Adipose tissue (tissue), 3 donors: ENCODE results near the gene ZNF593OS. TPM values are rescaled to one million over a fixed set of nuclear protein-coding genes. Genes with fewer than 3 reads are reported as not detected.

Experiments used
- H3K27ac ChIP-seq: one replicate; pipeline ENCODE4 v1.5.1; 2013; ENCODE audit warnings: low read depth, low read length
- WGBS, 3 donors: extraction: QIAGEN DNeasy Blood & Tissue Kit; methylation state at CpG; one replicate each; pipeline ENCODE4 v1.1.7; 2013; 5-methylcytosine and 5-hydroxymethylcytosine counted together
- polyA plus RNA-seq, 3 donors: library from polyadenylated mRNA; stranded (reverse); fragments of 200-250 nt; gene quantifications; one replicate each; pipeline ENCODE4 v1.2.3, GENCODE V29; 2013
- donor health status: healthy with polysubstance abuse.
- donor health status: Bipolar disorder and iron deficiency.
- donor health status: healthy.

ZNF593OS gene
- under 1 TPM in 2 of 3 donors, not detected in 1; 0.32 to 0.61 TPM for polyA plus RNA-seq

DNA sequence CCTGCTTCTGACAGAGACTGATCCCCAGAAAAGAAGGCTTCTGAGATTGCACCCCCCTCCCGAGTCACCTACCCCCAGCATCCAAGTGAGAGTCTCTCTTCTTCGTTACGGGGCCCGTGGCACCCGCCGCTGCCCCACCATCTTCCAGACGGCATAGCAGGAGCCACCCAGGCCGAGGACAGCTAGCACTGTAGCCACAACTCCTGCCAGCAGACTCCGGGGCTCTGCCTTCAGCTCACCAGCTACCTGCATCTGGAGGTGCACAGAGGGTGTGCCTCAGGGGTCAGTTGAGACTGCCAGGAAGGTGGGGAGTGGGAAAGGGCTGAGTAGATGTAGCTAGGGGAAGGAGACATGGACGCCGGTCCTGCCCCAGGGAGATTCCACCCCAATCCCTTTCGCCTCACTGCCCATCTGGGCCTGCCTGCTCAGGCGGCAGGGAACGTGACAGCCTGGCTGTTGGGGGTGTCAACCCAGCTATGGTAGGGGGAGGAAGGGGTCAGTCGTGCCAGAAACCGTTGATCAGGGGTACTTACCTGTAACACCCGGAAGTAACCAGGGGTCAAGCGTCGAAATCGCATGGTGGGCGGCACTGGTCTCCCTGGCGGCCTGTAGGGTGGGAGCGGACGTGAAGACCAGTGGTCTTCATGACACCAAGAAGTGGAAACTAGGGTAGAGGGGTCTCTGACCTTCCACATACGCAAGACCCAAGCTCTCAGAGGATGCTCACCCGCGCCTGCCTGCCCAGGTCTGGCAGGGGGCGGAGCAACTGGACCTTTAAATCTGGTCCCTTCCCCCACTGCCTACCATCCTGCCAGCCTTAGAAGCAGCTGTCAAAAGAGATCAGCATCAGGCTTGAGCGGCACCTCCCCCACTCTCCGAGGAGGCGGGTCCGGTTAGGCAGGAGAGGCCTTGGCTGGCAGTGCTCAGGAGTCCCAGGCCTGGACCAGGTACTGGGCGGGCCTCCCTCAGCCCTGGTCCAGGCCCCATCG lies at the start of gene ZNF593OS:
TSS of gene ZNF593OS (minus strand) at position 749 of the 989 bp plus-strand sequence. CDS start at position 578, 171 bp downstream.
- no peak within 1 kb of the TSS for H3K27ac ChIP-seq
- 92 to 95% (median 93%) methylated on average over 34 of the region's 34 CpGs for WGBS, 3 donors

DNA sequence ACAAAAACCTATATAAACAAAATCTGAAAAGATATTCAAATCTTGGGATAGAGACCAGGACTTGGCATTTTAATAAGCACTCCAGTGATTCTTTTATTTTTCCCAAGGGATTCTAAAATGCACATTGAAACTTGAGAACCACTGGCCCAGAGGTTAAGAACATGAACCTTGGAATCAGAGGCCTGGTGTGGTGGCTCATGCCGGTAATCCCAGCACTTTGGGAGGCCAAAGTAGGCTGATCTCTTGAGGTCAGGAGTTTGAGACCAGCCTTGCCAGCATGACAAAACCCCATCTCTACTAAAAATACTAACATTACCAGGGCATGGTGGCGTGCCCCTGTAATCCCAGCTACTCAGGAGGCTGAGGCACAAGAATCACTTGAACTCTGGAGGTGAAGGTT lies 49.5 kb upstream of the ZNF593OS start:
- H3K27ac ChIP-seq: no peak overlapping the region
- 89 to 92% (median 89%) methylated on average over 2 of the region's 2 CpGs for WGBS, 3 donors

DNA sequence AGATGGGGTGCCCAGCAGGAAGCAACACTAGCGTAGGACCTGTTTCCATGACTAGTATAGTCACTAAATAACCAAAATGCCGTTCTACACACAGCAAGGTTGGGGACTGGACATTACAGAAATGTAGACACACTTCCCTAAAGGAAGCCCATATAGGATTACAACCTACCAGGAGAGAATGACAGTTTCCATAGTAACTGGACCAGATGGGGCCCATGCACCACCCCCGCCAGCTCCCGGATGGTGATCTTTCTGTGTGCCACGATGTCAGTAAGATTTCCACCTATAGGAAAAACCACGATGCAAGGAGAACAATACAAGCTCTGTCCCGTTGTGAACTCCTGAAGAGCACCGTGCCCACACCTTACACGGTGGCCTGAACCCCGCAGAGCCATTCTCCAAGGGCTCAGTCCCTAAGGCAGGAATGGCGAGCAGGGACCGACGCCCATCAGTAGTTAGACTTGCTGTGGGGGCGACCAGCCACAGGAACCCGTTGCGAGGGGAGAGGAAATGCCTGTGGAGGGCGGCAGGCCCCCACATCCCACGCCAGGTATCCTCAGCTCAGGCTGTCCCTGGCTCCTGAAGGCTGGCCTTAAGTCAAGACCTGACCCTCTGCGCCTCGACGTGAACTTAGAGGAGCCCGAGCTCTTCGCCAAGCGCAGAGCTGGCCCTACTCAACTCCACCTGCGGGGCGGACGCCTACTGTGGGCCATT lies 48.7 kb upstream of the ZNF593OS start:
- 63 to 70% (median 66%) methylated on average over 27 of the region's 27 CpGs for WGBS, 3 donors
- H3K27ac ChIP-seq: no peak overlapping the region

DNA sequence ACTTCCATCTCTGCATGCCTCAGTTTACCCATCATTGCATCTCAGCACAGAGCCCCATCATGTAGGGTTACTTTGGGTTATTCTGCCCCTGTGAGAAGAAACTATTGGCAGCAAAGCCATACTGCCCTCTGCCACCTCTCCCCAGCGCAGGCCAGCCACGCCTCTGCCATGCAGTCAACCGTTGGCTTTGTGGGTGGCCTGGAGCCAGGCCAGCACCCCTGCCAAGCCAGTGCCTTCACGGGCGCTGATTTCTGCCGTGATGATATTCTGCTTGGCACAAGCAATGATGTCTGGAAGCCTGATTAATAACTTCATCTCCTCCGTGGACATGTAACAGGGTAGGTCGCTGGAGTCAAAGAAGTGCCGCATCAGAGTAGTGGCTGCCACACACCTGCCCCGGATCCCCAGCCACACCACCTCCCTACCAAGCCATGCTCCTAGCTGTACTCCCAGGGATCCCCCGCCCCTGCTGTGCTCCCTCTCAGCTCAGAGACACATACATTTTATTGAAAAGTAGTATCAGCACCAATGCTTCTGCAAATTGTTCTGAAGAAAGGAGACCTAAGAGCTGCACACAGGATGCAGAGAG lies 47.4 kb upstream of the ZNF593OS start:
- WGBS, 3 donors: 57 to 62% (median 61%) methylated on average over 11 of the region's 11 CpGs
- H3K27ac ChIP-seq: no peak overlapping the region

DNA sequence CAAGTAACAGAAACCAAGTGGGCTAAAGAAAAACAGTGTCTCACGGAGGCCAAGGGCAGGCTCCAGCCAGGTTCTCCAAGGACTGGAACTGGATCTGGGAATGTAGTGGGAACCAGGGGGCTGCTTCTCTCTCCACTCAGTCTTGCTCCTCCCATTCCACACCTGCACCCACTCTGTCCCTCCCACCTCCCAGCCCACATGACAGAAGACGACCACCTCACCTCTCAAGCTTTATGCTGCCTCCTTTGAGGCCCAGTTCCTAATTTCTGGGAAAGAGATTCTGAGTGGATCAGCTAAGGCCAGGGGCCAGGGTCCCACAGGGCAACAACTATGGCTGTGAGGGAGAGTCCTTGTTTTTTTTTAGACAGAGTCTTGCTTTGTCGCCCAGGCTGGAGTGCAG lies 43.6 kb upstream of the ZNF593OS start:
- 36 to 48% (median 43%) methylated on average over 3 of the region's 3 CpGs for WGBS, 3 donors
- H3K27ac ChIP-seq: no peak overlapping the region

DNA sequence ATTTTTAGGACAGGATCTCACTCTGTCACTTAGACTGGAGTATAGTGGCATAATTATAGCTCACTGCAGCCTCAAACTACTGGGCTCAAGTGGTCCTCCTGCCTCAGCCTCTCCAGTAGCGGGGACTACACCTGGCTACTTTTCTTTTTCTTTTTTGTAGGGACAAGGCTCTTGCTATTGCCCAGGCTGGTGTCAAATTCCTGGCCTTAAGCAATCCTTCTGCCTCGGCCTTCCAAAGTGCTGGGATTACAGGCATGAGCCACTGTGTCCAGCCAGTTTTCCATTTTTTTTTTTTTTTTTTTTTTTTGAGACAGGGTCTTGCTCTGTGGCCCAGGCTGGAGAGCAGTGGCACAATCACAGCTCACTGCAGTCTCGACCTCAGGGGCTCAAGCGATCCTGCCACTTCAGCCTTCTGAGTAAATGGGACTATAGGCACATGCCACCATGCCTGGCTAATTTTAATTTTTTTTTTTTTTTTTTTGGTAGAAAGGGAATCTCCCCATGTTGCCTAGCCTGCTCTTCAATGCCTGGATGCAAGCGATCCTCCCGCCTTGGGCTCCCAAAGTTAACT lies 41.8 kb upstream of the ZNF593OS start:
- H3K27ac ChIP-seq: no peak overlapping the region
- WGBS, 3 donors: 80 to 89% (median 84%) methylated on average over 6 of the region's 6 CpGs

DNA sequence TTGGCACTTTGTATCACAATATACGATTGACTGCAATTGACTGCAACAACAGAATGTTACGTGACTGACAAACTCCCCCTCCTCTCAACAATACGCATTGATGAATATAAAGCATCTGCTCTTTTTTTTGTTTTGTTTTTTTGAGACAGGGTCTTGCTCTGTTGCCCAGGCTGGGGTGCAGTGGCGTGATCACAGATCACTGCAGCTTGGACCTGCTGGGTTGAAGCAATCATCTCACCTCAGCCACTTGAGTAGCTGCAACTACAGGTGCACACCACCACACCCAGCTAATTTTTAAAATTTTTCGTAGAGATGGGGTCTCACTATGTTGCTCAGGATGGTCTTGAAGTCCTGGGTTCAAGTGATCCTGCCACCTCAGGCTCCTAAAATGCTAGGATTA lies 41.1 kb upstream of the ZNF593OS start:
- WGBS, 3 donors: 82 to 90% (median 90%) methylated on average over 5 of the region's 5 CpGs
- H3K27ac ChIP-seq: no peak overlapping the region

DNA sequence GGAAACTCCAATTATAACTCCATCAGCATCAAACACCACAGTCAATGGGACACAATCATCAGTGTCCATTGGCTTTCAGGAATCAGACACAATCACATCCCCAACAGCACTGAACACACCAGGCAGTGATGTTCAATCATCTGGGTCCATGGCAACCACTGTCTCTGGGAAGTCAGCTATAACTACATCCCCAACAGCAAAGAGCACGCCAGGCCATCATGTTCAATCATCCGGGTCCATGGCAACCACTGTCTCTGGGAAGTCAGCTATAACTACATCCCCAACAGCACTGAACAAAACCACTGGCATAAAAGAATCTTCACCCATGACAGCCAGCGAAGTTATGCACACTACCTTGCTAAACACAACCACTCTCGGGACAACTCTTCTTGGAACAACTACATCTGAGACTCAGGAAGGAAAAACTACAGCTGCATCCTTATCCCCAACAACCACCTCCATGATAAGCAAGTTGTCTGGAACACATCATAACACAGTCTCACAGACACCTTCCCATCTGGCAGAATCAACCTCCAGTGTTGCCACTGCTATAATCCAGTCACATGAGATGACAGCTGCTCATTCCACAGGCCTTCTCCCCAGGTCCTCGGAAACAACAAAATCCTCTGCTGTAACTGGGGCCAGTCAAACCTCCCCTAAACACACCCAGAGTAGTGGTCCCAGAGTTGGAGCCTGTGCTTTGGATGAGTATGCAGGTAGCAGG lies 38.7 kb upstream of the ZNF593OS start:
- H3K27ac ChIP-seq: no peak overlapping the region
- 78 to 82% (median 81%) methylated on average over 5 of the region's 5 CpGs for WGBS, 3 donors

DNA sequence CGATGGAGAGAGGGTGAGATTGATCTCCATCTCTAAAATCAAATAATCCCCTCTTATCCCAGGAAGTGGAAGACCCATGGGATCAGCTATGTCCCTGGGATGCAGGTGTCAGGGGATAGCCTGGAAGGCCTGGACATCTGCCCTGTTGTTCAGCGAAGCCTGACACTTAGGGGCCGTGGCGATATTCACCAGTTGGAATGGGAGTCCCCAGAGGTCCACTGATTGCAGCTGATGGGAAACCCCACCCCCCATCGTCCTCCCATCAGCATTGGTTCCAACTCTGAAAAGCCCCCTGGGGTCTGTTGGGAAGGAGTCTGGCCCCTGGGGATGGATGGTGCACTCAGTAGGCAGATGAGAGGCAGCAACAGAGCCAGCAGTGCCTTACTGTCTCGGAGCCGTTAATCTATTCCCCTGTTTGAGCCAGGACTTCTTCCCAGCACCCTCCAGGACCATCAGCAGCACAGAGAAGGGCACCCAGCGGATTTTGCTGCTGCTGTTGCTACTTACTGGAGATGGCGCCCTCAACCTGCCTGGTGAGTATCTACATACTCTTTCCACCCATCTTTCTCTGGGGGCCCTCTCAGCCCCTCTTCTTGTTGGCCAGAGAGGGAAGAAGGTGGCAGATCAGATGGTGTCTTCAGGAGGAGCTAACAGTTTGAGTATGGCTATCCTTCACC lies 32.1 kb upstream of the ZNF593OS start:
- no peak overlapping the region for H3K27ac ChIP-seq
- 61 to 82% (median 75%) methylated on average over 9 of the region's 9 CpGs for WGBS, 3 donors

DNA sequence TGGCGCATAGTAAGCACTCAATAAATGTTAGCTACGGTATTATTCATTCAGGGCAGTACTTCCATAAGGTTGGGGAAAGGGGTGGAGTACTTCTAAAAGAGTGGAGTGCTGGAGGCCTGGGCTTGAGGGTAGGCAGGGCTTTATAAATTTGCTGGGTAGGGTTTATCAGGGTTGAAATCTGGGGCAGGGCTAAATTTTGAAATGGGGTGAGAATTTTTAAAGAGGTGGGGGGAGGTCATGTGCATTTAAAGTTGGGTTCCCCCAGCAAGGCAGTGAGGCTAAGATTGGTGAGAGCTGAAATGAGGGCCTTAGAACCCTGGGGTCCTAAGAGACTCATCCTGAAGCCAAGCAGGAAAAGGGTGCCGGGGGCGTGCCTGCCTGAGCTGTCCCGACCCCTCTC lies 28.8 kb upstream of the ZNF593OS start:
- no peak overlapping the region for H3K27ac ChIP-seq
- 89 to 93% (median 92%) methylated on average over 5 of the region's 5 CpGs for WGBS, 3 donors

DNA sequence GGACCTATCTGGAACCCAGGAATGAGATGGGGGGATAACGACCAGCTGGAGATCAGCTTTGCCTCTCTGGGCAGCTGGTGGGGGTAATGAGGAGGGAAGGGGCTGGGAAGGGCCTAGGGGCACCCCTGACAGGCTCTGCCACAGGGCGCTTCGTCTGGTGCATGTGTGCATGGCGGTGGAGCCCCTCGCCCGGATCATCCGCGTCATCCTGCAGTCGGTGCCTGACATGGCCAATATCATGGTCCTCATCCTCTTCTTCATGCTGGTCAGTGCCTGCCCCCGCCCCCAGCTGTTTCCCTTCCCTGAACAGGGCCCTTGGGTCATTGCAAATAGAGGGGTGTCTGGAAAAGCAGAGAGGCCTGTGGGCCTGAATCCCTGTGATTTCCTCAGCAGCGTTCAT lies 26.2 kb upstream of the ZNF593OS start:
- 80 to 92% (median 87%) methylated on average over 11 of the region's 11 CpGs for WGBS, 3 donors

DNA sequence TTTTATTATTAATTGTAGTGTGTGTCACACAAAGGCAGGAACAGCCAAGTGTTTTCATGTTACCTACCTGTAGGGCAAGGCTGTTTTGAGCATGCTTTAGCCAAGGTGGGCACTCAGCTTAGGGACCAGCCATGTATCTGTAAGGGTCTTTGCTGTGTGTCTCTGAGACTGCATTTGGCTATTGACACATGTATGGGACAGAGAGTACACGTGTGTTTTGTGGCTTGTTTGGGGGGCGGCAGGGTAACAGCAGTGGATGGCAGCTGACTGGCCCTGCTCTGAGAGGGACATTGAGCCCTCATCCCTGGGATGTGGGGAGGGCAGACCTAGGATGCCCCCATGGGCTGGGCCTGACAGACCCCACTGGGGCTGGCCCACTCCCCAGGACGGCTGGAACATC lies 25.7 kb upstream of the ZNF593OS start:
- H3K27ac ChIP-seq: no peak overlapping the region
- WGBS, 3 donors: 79 to 90% (median 87%) methylated on average over 3 of the region's 3 CpGs

More for the DNA sequence above, 26.2 kb upstream of the ZNF593OS start:
- no peak overlapping the region for H3K27ac ChIP-seq

DNA sequence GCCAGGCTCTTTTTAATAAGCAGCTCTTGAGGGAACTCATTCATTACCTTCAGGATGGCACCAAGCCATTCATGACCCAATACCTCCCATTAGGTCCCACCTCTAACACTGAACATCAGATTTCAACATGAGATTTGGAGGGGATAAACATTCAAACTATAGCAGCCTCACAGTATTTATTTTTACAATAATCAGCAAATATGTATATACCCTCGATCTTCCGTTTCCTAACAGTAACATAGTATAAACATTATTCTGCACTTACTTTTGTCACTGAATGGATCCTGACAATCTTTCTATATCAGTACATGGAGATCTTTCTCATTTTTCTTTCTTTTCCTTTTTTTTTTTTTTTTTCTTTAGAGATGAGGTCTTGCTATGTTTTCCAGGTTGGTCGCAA lies 24.2 kb upstream of the ZNF593OS start:
- 59 to 89% (median 69%) methylated on average over 3 of the region's 3 CpGs for WGBS, 3 donors
- no peak overlapping the region for H3K27ac ChIP-seq

DNA sequence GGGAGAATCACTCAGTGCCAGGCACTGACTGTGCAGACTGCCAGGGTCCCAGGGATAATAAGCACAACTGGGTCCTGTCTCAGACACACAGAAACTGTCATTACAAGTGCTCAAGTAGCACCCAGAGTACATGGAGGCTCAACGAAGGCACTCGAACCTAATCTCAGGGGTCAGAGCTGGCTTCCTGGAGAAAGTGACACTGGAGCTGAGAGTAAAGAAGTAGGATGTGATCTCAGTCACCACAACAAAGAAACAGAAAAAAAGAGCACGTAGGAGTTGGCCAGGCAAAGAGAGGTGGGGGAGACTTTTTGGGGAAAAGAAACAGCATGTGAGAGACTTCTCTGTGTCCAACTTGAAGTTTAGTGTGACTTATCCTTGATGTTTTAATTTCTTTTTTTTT lies 20.1 kb upstream of the ZNF593OS start:
- no peak overlapping the region for H3K27ac ChIP-seq
- 50 to 61% (median 51%) methylated on average over 3 of the region's 3 CpGs for WGBS, 3 donors

DNA sequence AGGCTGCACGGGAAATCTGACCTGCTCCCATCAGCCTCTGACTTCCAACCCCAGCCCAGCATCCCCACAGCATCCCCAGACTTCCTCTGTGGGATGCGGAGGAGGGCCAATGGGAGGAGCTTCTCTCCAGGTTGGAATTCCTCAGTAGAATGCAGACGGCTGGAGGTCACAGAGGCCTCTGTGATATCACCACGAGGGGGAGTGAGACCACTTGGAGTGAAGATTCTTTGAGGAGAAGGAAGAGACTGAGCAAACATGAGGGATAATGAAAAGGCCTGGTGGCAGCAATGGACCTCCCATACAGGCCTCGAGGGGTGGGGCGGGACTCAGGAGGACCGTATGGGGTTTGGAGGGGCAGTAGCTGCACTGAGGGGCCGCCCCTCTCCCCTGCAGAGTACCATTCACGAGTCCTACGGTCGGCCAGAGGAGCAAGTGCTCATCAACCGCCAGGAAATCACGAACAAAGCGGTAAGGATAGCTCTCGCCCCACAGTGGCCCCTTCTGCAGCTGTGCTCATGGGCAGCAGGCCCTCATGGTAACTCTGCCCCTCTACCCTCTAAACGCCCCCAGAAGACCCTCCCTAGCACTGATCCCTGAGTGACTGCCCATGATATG lies 18.8 kb upstream of the ZNF593OS start, which contains the start of gene CATSPER4:
TSS of gene CATSPER4 (plus strand) at position 230 of the 615 bp plus-strand sequence. CDS start at position 256, 26 bp downstream.
- WGBS, 3 donors: 45 to 63% (median 53%) methylated on average over 11 to 16 of the region's 16 CpGs

DNA sequence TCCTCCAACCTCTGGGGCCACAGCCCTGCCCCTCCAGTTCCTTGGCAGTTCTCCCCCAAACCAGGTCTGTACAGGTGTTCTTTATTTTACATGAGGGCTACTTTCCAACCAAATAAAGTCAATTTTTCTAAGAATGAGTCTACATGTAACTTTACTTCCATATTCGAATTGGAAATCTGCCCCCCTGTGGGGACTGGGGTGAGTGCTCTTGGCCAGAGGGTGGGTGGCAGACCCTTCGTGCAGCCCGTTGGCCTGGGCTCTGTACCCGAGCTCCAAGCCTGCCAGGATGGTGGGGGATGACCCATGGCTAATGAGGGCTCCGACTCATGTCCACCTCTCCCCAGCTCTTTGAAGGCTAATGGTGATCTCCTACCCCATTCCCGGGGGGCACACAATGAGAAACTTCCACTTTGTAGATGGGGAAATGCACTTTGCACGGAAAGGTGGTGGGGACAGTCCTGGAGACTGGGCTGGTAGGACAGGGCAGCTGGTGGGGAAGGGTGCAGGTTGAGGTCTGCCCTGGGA lies 18.2 kb upstream of the ZNF593OS start:
- H3K27ac ChIP-seq: no peak overlapping the region
- WGBS, 3 donors: 79 to 84% (median 83%) methylated on average over 7 of the region's 7 CpGs

More for the DNA sequence above, 18.8 kb upstream of the ZNF593OS start, which contains the start of gene CATSPER4:
- H3K27ac ChIP-seq: no peak within 1 kb of the TSS

DNA sequence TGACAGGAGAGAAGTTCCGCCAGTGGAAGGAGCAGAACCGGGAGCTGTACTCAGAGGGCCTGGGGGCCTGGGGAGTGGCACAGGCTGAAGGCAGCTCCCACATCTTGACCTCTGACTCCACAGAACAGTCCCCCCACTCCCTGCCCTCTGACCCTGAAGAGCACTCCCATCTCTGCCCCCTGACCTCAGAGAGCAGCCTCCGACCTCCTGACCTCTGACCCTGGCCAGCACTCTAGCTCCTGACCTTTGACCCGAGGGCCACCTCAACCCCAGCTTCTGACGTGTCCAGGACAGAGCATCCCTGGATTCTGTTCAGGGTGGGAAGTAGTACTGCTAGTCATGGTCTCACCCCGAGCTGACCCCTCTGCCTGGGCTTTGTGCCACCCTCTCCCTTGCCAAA lies 17.7 kb upstream of the ZNF593OS start:
- WGBS, 3 donors: 73 to 77% (median 76%) methylated on average over 6 of the region's 6 CpGs
- no peak overlapping the region for H3K27ac ChIP-seq
